ENCODE measurements around the gene PLA2G2D. TPM values are rescaled to one million over a fixed set of nuclear protein-coding genes. Genes with fewer than 3 reads are reported as not detected.

The PLA2G2D gene
- total and polyA plus RNA-seq, 8 donors = 0.23 TPM; not detected in 7

- intact Hi-C loops (cut with DNase I; ENCODE audit: low total_unique reads) = no loop called here
- H3K27ac ChIP-seq = no peak overlapping the region
- no peak for TF ChIP-seq CTCF (IDR thresholded peaks at IDR 0.05)
- no peak for TF ChIP-seq POLR2AphosphoS5 (IDR thresholded peaks at IDR 0.05)
- 83 to 93% (median 84%) methylated on average over 6 of the region's 6 CpGs for WGBS, 5 donors
- H3K4me1 ChIP-seq = peaks cover 0 to 4% (median 0%) of the 10 kb centered on the region in 4 donors
- DNase-seq = no peak
- H3K4me3 ChIP-seq = no peak overlapping the region
- H3K27me3 ChIP-seq = peaks cover 0 to 3% (median 0%) of the 10 kb centered on the region in 3 donors
- no peaks in the 10 kb centered on the region for H3K36me3 ChIP-seq
- H3K9me3 ChIP-seq = no peaks in the 10 kb centered on the region
Measured at GRCh38 chr1:20090641-20091040, 28.7 kb downstream of the PLA2G2D start.

GRCh38 chr1:20090119-20090518, 29.2 kb downstream of the PLA2G2D start:
- Histone ChIP-seq H3K9me3 (no peaks in the 10 kb centered on the region), H3K27me3 (peaks cover 0 to 3% (median 0%) of the 10 kb centered on the region in 3 donors), H3K4me3 (no peak overlapping the region), H3K27ac (no peak overlapping the region), H3K4me1 (peaks cover 0 to 4% (median 0%) of the 10 kb centered on the region in 4 donors), H3K36me3 (no peaks in the 10 kb centered on the region)
- WGBS, 5 donors = 84 to 91% (median 87%) methylated on average over 3 of the region's 3 CpGs
- DNase-seq = no peak
- no peak for TF ChIP-seq POLR2A (IDR thresholded peaks at IDR 0.05)
- no peak for TF ChIP-seq POLR2AphosphoS5 (IDR thresholded peaks at IDR 0.05)
- no peak for TF ChIP-seq CTCF (IDR thresholded peaks at IDR 0.05)
- TF ChIP-seq EP300 (IDR thresholded peaks at IDR 0.05) = no peak
- intact Hi-C loops (cut with DNase I; ENCODE audit: low total_unique reads) = no loop called here

- Histone ChIP-seq H3K4me1 (peaks cover 0 to 4% (median 0%) of the 10 kb centered on the region in 4 donors), H3K9me3 (no peaks in the 10 kb centered on the region), H3K36me3 (no peaks in the 10 kb centered on the region), H3K27me3 (peaks cover 0 to 3% (median 0%) of the 10 kb centered on the region in 3 donors), H3K4me3 (no peak overlapping the region), H3K27ac (no peak overlapping the region)
- TF ChIP-seq POLR2AphosphoS5 (IDR thresholded peaks at IDR 0.05) (no peak), CTCF (IDR thresholded peaks at IDR 0.05) (no peak), POLR2A (IDR thresholded peaks at IDR 0.05) (no peak), EP300 (IDR thresholded peaks at IDR 0.05) (no peak)
- intact Hi-C loops (cut with DNase I; ENCODE audit: low total_unique reads) = no loop called here
- no peak for DNase-seq
- 83 to 88% (median 85%) methylated on average over 15 to 19 of the region's 19 CpGs for WGBS, 5 donors
Measured at GRCh38 chr1:20089328-20090077, 29.8 kb downstream of the PLA2G2D start.

GRCh38 chr1:20087668-20088067, 31.7 kb downstream of the PLA2G2D start:
- no peak for DNase-seq
- WGBS, 5 donors = 51 to 59% (median 55%) methylated on average over 4 of the region's 4 CpGs
- TF ChIP-seq POLR2A (IDR thresholded peaks at IDR 0.05) = no peak

GRCh38 chr1:20086800-20087199, 32.5 kb downstream of the PLA2G2D start:
- H3K36me3 ChIP-seq = no peaks in the 10 kb centered on the region
- 94 to 100% (median 100%) methylated on average over 1 of the region's 1 CpG for WGBS, 5 donors
- peaks cover 0 to 3% (median 0%) of the 10 kb centered on the region in 3 donors for H3K27me3 ChIP-seq
- no peak overlapping the region for H3K27ac ChIP-seq
- H3K9me3 ChIP-seq = no peaks in the 10 kb centered on the region
- no peak for TF ChIP-seq CTCF (IDR thresholded peaks at IDR 0.05)
- no peak for TF ChIP-seq EP300 (IDR thresholded peaks at IDR 0.05)
- no peak for TF ChIP-seq POLR2AphosphoS5 (IDR thresholded peaks at IDR 0.05)
- TF ChIP-seq POLR2A (IDR thresholded peaks at IDR 0.05) = no peak
- intact Hi-C loops (cut with DNase I; ENCODE audit: low total_unique reads) = no loop called here
- DNase-seq = no peak
- no peak overlapping the region for H3K4me3 ChIP-seq
- H3K4me1 ChIP-seq = peaks cover 0 to 4% (median 0%) of the 10 kb centered on the region in 4 donors

More at GRCh38 chr1:20087668-20088067, 31.7 kb downstream of the PLA2G2D start:
- Histone ChIP-seq H3K4me3 (no peak overlapping the region), H3K27ac (no peak overlapping the region), H3K27me3 (peaks cover 0 to 3% (median 0%) of the 10 kb centered on the region in 3 donors), H3K36me3 (no peaks in the 10 kb centered on the region), H3K9me3 (no peaks in the 10 kb centered on the region), H3K4me1 (peaks cover 0 to 4% (median 0%) of the 10 kb centered on the region in 4 donors)
- intact Hi-C loops (cut with DNase I; ENCODE audit: low total_unique reads) = no loop called here
